ENCODE results near the gene MOCS1.
A peak's percentile ranks its signal among the peaks of the same experiment; 100 is the strongest.

The MOCS1 gene

DNA sequence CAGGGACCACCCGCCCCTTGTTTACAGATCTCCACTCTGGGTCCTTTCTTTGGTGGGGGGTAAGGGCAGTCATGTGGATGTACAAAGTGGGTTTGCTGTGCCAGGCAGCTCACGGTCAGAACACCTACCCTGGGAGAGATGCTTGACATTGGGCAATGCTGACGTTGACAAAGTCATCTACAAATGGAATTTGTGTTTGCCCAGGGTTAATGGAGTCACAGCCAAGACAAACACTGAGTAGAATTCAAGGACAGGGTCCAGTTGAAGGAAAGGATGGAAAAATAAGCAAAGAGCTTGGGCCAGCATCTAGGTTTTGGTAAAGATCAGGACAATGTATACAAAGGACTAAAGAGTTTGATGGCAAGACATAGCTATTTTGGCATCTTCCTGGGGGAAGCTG is 54.7 kb downstream of the MOCS1 start:
- H3K9ac ChIP-seq (ENCODE audit: insufficient read length, low read depth): no peak overlapping the region
- no peaks in the 10 kb centered on the region for H3K4me1 ChIP-seq (ENCODE audit: insufficient read depth, insufficient read length)
- no peak overlapping the region for H3K4me3 ChIP-seq (ENCODE audit: insufficient read length, low read depth)
- no peaks in the 10 kb centered on the region for H3K27me3 ChIP-seq (ENCODE audit: insufficient read depth, insufficient read length)
- TF ChIP-seq YY1 (IDR thresholded peaks at IDR 0.05; ENCODE audit: insufficient read depth, insufficient read length) (no peak), SUZ12 (IDR thresholded peaks at IDR 0.05; ENCODE audit: extremely low read depth, insufficient read depth, insufficient read length) (no peak), ZNF274 (IDR thresholded peaks at IDR 0.05; ENCODE audit: low read depth, low read length) (no peak)
- DNase-seq (ENCODE audit: low read depth, low spot score): no peak
- peaks cover 46% of the 10 kb centered on the region for H3K36me3 ChIP-seq (ENCODE audit: insufficient read depth, insufficient read length, low read length)
- no peaks in the 10 kb centered on the region for H3K9me3 ChIP-seq (ENCODE audit: insufficient read depth, low read length)

DNA sequence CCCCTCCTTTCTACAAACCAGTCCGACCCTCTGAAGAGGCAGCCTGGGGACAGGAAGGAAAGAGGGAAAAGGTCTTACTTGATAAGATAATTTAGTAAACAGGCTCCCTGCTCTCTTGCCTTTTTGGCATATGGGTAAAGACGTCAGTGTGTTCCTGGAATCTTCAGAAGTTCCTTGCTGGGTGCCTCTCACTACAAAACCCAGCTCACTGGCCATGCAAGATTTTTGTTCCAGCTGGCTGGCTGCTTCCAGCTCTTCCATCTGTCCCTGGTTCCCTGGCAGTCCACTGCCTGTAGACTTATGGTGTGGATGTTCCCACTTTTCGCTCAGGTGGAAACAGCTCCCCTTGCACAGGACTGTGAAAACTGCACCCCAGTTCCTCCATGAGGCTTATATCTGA is 57.4 kb downstream of the MOCS1 start:
- Histone ChIP-seq H3K9me3 (ENCODE audit: insufficient read depth, low read length) (no peaks in the 10 kb centered on the region), H3K4me1 (ENCODE audit: insufficient read depth, insufficient read length) (no peaks in the 10 kb centered on the region), H3K4me3 (ENCODE audit: insufficient read length, low read depth) (no peak overlapping the region), H3K36me3 (ENCODE audit: insufficient read depth, insufficient read length, low read length) (peaks cover 65% of the 10 kb centered on the region), H3K9ac (ENCODE audit: insufficient read length, low read depth) (no peak overlapping the region), H3K27me3 (ENCODE audit: insufficient read depth, insufficient read length) (no peaks in the 10 kb centered on the region)
- TF ChIP-seq SUZ12 (IDR thresholded peaks at IDR 0.05; ENCODE audit: extremely low read depth, insufficient read depth, insufficient read length) (no peak), ZNF274 (IDR thresholded peaks at IDR 0.05; ENCODE audit: low read depth, low read length) (no peak), YY1 (IDR thresholded peaks at IDR 0.05; ENCODE audit: insufficient read depth, insufficient read length) (no peak)
- DNase-seq (ENCODE audit: low read depth, low spot score): no peak

DNA sequence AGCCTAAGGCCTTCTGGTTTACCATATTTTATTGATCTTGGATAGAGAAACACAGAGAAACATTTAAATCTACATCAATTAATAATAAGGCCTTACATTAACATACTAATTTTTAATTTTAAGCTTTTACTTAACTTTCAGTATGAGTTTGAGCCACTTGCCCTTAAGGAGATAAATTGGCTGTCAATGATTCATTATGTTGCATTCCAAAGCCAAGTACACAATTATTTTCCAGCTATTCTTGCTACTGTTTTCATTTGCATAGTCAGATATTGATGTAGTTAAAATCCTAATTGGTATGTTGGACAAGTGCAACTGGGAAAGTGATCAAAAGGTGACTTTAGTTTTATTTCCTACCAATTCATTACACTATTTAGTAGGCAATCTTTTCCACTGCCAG is 58.2 kb downstream of the MOCS1 start:
- Histone ChIP-seq H3K36me3 (ENCODE audit: insufficient read depth, insufficient read length, low read length) (peaks cover 69% of the 10 kb centered on the region), H3K4me3 (ENCODE audit: insufficient read length, low read depth) (no peak overlapping the region), H3K27me3 (ENCODE audit: insufficient read depth, insufficient read length) (no peaks in the 10 kb centered on the region), H3K4me1 (ENCODE audit: insufficient read depth, insufficient read length) (no peaks in the 10 kb centered on the region), H3K9ac (ENCODE audit: insufficient read length, low read depth) (no peak overlapping the region), H3K9me3 (ENCODE audit: insufficient read depth, low read length) (no peaks in the 10 kb centered on the region)
- no peak for TF ChIP-seq YY1 (IDR thresholded peaks at IDR 0.05; ENCODE audit: insufficient read depth, insufficient read length)
- no peak for TF ChIP-seq ZNF274 (IDR thresholded peaks at IDR 0.05; ENCODE audit: low read depth, low read length)
- no peak for TF ChIP-seq SUZ12 (IDR thresholded peaks at IDR 0.05; ENCODE audit: extremely low read depth, insufficient read depth, insufficient read length)
- no peak for DNase-seq (ENCODE audit: low read depth, low spot score)

DNA sequence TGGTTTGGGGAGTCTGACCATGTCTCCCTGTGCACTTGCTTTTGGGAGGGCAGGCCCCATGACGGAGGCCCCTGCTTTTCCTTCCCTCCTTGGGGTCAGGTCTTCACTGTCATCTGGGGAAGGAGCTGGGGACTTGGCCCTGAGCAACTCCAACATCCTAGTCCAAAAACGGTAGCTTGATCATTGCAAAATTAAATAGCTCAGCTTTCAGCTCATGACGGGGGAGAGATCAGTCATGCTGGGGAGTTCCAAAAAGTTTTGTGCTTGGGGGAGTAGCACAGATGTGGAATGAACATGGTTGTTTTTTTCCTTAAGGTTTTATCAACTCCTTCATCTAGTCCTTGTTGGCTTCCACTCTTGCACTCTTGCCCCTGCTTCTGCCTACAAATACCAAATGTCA is 60.8 kb downstream of the MOCS1 start:
- TF ChIP-seq SUZ12 (IDR thresholded peaks at IDR 0.05; ENCODE audit: extremely low read depth, insufficient read depth, insufficient read length): no peak
- no peak for TF ChIP-seq ZNF274 (IDR thresholded peaks at IDR 0.05; ENCODE audit: low read depth, low read length)
- TF ChIP-seq YY1 (IDR thresholded peaks at IDR 0.05; ENCODE audit: insufficient read depth, insufficient read length): no peak
- Histone ChIP-seq H3K27me3 (ENCODE audit: insufficient read depth, insufficient read length) (no peaks in the 10 kb centered on the region), H3K9ac (ENCODE audit: insufficient read length, low read depth) (no peak overlapping the region), H3K4me1 (ENCODE audit: insufficient read depth, insufficient read length) (no peaks in the 10 kb centered on the region), H3K4me3 (ENCODE audit: insufficient read length, low read depth) (no peak overlapping the region), H3K36me3 (ENCODE audit: insufficient read depth, insufficient read length, low read length) (peaks cover 66% of the 10 kb centered on the region), H3K9me3 (ENCODE audit: insufficient read depth, low read length) (no peaks in the 10 kb centered on the region)
- no peak for DNase-seq (ENCODE audit: low read depth, low spot score)

DNA sequence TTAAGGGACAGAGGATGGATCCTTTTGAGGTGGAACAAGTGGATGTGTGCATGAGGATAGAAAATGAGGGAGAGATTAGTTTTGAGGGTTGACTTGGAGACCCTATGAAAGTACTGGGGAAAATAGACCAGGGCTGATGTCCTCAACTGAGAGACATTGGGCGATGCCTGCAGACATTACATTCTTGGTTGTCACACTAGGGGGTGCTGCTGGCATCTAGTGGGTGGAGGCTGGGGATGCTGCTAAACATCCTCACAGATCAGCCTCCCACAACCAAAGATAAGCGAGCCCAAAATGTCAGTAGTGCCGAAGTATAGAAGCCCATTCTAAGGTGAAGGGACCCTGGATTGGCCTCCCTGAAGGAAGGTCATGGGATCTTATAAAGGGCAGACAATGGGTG is 63.3 kb downstream of the MOCS1 start:
- no peak for DNase-seq (ENCODE audit: low read depth, low spot score)

DNA sequence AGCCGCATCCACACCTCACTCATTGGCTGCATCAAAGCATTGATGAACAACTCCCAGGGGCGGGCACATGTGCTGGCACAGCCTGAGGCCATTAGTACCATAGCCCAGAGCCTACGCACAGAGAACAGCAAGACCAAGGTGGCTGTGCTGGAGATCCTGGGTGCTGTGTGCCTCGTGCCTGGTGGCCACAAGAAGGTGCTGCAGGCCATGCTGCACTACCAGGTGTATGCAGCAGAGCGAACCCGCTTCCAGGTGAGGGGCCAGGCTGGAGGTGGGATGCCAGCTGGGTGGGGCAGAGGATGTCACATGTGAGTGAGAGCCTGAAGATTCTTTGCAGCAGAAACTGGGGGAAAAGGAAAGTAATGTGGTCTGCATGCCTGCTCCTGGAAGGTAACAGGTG is 66.7 kb downstream of the MOCS1 start:
- DNase-seq (ENCODE audit: low read depth, low spot score): no peak
- H3K9ac ChIP-seq (ENCODE audit: insufficient read length, low read depth): no peak overlapping the region

More for the DNA sequence above, 63.3 kb downstream of the MOCS1 start:
- Histone ChIP-seq H3K9ac (ENCODE audit: insufficient read length, low read depth) (no peak overlapping the region), H3K36me3 (ENCODE audit: insufficient read depth, insufficient read length, low read length) (peaks cover 57% of the 10 kb centered on the region), H3K27me3 (ENCODE audit: insufficient read depth, insufficient read length) (no peaks in the 10 kb centered on the region), H3K4me1 (ENCODE audit: insufficient read depth, insufficient read length) (no peaks in the 10 kb centered on the region), H3K9me3 (ENCODE audit: insufficient read depth, low read length) (no peaks in the 10 kb centered on the region), H3K4me3 (ENCODE audit: insufficient read length, low read depth) (no peak overlapping the region)
- TF ChIP-seq SUZ12 (IDR thresholded peaks at IDR 0.05; ENCODE audit: extremely low read depth, insufficient read depth, insufficient read length) (no peak), ZNF274 (IDR thresholded peaks at IDR 0.05; ENCODE audit: low read depth, low read length) (no peak), YY1 (IDR thresholded peaks at IDR 0.05; ENCODE audit: insufficient read depth, insufficient read length) (no peak)

DNA sequence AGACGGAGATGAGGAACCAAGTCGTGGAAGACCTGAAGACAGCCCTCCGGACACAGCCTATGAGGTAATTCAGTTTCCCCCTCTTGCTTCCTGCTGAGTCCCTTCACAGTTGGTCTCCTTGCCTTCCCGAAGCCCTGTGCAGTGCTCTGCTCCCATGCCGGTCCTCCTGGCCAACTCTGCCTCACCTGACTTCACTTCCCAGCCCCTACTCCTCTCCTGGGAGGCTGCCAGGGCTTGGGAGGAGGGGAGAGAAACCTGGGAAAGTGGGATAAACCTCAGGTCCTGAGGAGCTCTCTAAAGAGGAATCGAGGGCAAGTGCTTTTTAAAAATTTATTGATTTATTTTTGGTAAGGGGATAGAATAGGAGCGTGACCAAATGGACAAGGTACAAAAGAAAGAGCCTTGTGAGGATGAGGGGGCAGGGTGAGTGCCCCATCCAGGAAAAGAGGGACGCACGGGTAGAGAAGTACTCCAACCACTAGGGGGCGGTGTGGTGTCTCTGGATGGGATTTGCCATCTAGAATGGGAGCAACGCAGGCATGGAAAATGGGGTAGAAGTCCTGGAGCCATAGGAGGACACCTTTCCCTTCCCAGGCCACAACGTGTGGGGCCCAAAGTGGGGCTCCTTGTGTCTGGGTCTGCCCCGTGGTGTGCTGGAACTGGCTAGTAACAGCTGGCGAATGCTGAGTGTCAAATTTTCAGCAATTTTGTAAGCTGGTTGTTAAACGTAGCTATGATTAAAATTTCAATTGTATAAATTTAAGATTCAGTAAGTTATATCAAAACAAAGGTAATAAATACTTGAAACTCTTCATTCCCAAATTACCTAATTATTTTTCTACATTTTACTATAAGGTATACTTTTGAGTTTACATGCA is 69.0 kb downstream of the MOCS1 start:
- TF ChIP-seq SUZ12 (IDR thresholded peaks at IDR 0.05; ENCODE audit: extremely low read depth, insufficient read depth, insufficient read length) (no peak), YY1 (IDR thresholded peaks at IDR 0.05; ENCODE audit: insufficient read depth, insufficient read length) (no peak), ZNF274 (IDR thresholded peaks at IDR 0.05; ENCODE audit: low read depth, low read length) (no peak)
- no peaks in the 10 kb centered on the region for H3K4me1 ChIP-seq (ENCODE audit: insufficient read depth, insufficient read length)
- H3K36me3 ChIP-seq (ENCODE audit: insufficient read depth, insufficient read length, low read length): peaks cover 33% of the 10 kb centered on the region
- H3K27me3 ChIP-seq (ENCODE audit: insufficient read depth, insufficient read length): no peaks in the 10 kb centered on the region
- H3K9ac ChIP-seq (ENCODE audit: insufficient read length, low read depth): no peak overlapping the region
- H3K9me3 ChIP-seq (ENCODE audit: insufficient read depth, low read length): no peaks in the 10 kb centered on the region
- H3K4me3 ChIP-seq (ENCODE audit: insufficient read length, low read depth): no peak overlapping the region
- peak; percentile 47 for DNase-seq (ENCODE audit: low read depth, low spot score)

More for the DNA sequence above, 66.7 kb downstream of the MOCS1 start:
- TF ChIP-seq ZNF274 (IDR thresholded peaks at IDR 0.05; ENCODE audit: low read depth, low read length) (no peak), SUZ12 (IDR thresholded peaks at IDR 0.05; ENCODE audit: extremely low read depth, insufficient read depth, insufficient read length) (no peak), YY1 (IDR thresholded peaks at IDR 0.05; ENCODE audit: insufficient read depth, insufficient read length) (no peak)
- Histone ChIP-seq H3K4me3 (ENCODE audit: insufficient read length, low read depth) (no peak overlapping the region), H3K4me1 (ENCODE audit: insufficient read depth, insufficient read length) (no peaks in the 10 kb centered on the region), H3K36me3 (ENCODE audit: insufficient read depth, insufficient read length, low read length) (peaks cover 36% of the 10 kb centered on the region), H3K27me3 (ENCODE audit: insufficient read depth, insufficient read length) (no peaks in the 10 kb centered on the region), H3K9me3 (ENCODE audit: insufficient read depth, low read length) (no peaks in the 10 kb centered on the region)
